Esophagus squamous epithelium (tissue), 4 donors: ENCODE results near the gene RGL4.

Experiments
- CTCF ChIP-seq, 6 experiments: fragments of 450-650 bp in 4 of 6; fragments of 200-600 bp in 2 of 6; sonication (generic) in 2 of 6; IDR thresholded peaks; one replicate each; pipeline ENCODE4 v1.5.1; 2016 to 2019; ENCODE audit warnings: antibody characterized with exemption in 6 of 6, mild to moderate bottlenecking in 4 of 6, moderate library complexity in 4 of 6
- POLR2A ChIP-seq, 4 donors: fragments of 450-650 bp; IDR thresholded peaks; one replicate each; pipeline ENCODE4 v1.6.1; 2017; ENCODE audit warnings: antibody characterized with exemption in 4 of 4, mild to moderate bottlenecking in 4 of 4, moderate library complexity in 3 of 4

- no peak for TF ChIP-seq CTCF (IDR thresholded peaks at IDR 0.05)
- no peak for TF ChIP-seq POLR2A (IDR thresholded peaks at IDR 0.05)
Observed at GRCh38 chr22:23712256-23712655, 21.4 kb downstream of the RGL4 start.
